ENCODE data around the gene EIF3B.

- TF ChIP-seq CTCF (IDR thresholded peaks at IDR 0.05 in 8 of 11, conservative IDR thresholded peaks at IDR 0.05 in 3 of 11) (no peak), POLR2AphosphoS5 (IDR thresholded peaks at IDR 0.05) (no peak), POLR2A (IDR thresholded peaks at IDR 0.05) (no peak)
These were observed 56.4 kb downstream of the EIF3B start for GRCh38 chr7:2411049-2411448.

Measured in spleen (tissue), 7 donors.